ENCODE data around the gene TRIM10.
"Not testable (repeated sequence)": the region's sequence is repeated elsewhere in the genome, so short reads cannot be mapped to it uniquely, and the experiment has no call there.

The TRIM10 gene

DNA sequence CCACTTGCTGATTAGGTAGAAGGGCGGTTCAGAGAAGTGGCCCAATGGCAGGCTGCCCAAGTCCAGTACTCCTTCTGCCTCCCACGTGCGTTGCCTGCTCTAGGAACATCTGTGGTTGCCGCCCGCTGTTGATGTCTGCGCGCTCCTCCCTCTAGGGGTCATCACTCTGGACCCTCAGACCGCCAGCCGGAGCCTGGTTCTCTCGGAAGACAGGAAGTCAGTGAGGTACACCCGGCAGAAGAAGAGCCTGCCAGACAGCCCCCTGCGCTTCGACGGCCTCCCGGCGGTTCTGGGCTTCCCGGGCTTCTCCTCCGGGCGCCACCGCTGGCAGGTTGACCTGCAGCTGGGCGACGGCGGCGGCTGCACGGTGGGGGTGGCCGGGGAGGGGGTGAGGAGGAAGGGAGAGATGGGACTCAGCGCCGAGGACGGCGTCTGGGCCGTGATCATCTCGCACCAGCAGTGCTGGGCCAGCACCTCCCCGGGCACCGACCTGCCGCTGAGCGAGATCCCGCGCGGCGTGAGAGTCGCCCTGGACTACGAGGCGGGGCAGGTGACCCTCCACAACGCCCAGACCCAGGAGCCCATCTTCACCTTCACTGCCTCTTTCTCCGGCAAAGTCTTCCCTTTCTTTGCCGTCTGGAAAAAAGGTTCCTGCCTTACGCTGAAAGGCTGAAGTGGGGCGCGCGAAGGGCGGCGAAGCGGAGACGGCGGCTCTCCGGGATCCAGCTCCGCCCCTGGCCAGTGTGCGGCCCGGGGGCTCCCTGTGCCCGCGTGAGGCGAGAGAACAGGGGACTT lies 10.9 kb upstream of the TRIM10 start:
- Histone ChIP-seq H3K27me3 (ENCODE audit: insufficient read depth, low read length) (peaks cover 73% of the 10 kb centered on the region), H2AFZ (ENCODE audit: low read length, unreplicated experiment) (no peak overlapping the region), H3K27ac (ENCODE audit: low read depth, low read length) (no peak overlapping the region), H3K4me1 (ENCODE audit: control insufficient read depth, insufficient read depth, low read length, unreplicated experiment) (no peaks in the 10 kb centered on the region), H3K79me2 (ENCODE audit: control insufficient read depth, insufficient read depth, low read length, unreplicated experiment) (no peaks in the 10 kb centered on the region), H3K4me3 (ENCODE audit: low read depth, low read length) (peak overlapping the region; percentile 40), H3K36me3 (ENCODE audit: insufficient read depth, low read length) (no peaks in the 10 kb centered on the region)

DNA sequence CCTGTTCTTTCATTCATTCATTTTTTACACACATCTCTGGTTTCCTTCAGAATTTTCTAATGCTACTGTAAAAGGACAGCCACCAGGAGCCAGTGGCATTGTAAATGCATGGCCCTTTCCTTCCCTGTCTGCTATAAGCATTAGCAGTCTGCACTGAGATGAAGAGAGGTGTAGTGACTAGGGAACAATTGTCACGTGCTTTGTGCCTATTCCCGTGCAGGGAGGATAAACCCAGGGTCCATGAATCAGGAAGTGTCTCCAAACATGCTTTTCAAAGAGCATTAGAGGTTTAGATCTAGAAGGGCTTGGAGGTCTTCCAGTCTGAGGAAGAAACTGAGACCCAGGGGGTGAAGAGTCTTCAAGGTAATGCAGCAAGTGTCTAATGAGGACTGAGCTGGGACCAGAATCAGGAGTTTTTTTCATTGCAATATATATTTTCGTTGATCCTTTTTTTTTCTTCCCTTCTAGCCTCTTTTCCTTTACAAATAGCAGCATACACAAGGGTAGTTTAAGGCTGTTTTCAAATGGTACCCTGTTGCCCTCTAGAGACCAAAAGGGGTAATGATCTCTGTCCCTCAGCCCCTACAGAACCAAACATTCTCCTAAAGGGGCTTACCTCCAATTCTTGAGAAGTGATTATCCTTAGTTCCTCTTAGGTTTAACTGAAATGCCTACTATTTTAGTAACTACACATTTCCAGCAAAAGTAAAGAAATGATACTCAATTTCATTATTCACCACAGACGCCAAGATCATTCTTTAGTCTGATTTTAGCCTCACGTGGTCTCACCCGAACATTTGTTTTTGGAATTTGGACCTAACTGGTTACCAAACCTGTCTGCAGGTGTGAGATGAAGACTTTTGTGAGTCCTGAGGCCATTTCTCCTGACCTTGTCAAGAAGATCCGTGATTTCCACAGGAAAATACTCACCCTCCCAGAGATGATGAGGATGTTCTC lies 8.9 kb upstream of the TRIM10 start:
- Histone ChIP-seq H3K79me2 (ENCODE audit: control insufficient read depth, insufficient read depth, low read length, unreplicated experiment) (no peaks in the 10 kb centered on the region), H3K27me3 (ENCODE audit: insufficient read depth, low read length) (peaks cover 54% of the 10 kb centered on the region), H3K4me1 (ENCODE audit: control insufficient read depth, insufficient read depth, low read length, unreplicated experiment) (no peaks in the 10 kb centered on the region), H3K4me3 (ENCODE audit: low read depth, low read length) (no peak overlapping the region), H3K36me3 (ENCODE audit: insufficient read depth, low read length) (no peaks in the 10 kb centered on the region), H2AFZ (ENCODE audit: low read length, unreplicated experiment) (no peak overlapping the region), H3K27ac (ENCODE audit: low read depth, low read length) (no peak overlapping the region)

DNA sequence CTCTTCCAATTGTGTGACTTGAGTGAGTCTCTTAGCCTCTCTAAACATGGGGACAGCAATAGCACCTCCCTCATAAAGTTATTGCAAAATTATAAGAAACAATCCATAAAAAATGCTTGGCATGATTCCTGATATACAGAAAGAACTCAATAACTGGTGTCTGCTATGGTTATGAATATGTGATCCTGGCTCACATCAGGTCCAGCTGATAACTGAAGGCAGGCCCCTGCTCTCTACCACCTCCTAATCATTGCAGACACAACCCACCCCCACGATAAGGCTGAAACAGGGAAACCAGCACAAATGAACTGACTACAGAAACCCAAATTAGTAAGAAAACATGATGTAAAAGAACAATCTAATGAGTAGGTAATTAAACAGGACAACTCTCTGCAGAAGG lies 7.7 kb upstream of the TRIM10 start:
- no peak overlapping the region for H2AFZ ChIP-seq (ENCODE audit: low read length, unreplicated experiment)
- H3K4me3 ChIP-seq (ENCODE audit: low read depth, low read length), result no peak overlapping the region
- H3K36me3 ChIP-seq (ENCODE audit: insufficient read depth, low read length), result no peaks in the 10 kb centered on the region
- H3K27me3 ChIP-seq (ENCODE audit: insufficient read depth, low read length), result peaks cover 44% of the 10 kb centered on the region
- no peaks in the 10 kb centered on the region for H3K79me2 ChIP-seq (ENCODE audit: control insufficient read depth, insufficient read depth, low read length, unreplicated experiment)
- no peak overlapping the region for H3K27ac ChIP-seq (ENCODE audit: low read depth, low read length)
- no peaks in the 10 kb centered on the region for H3K4me1 ChIP-seq (ENCODE audit: control insufficient read depth, insufficient read depth, low read length, unreplicated experiment)

DNA sequence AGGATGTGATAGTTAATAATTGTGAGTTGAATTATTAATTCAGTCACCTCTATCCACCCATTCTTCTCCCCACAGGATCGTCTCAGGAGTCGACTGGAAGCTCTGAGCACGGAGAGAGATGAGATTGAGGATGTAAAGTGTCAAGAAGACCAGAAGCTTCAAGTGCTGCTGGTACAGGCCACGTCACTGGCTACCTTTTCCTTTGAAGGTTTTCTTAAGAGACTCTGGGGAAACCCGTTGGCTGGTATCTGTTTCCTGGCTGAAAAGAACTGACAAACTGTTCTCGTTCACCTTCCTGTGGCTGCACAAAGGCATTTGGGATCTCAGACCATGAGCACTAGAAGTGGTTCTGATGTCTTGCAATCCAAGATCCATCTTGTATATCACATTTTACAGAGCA lies 6.1 kb upstream of the TRIM10 start:
- no peak overlapping the region for H2AFZ ChIP-seq (ENCODE audit: low read length, unreplicated experiment)
- H3K4me1 ChIP-seq (ENCODE audit: control insufficient read depth, insufficient read depth, low read length, unreplicated experiment), result no peaks in the 10 kb centered on the region
- no peak overlapping the region for H3K27ac ChIP-seq (ENCODE audit: low read depth, low read length)
- no peak overlapping the region for H3K4me3 ChIP-seq (ENCODE audit: low read depth, low read length)
- H3K79me2 ChIP-seq (ENCODE audit: control insufficient read depth, insufficient read depth, low read length, unreplicated experiment), result no peaks in the 10 kb centered on the region
- H3K36me3 ChIP-seq (ENCODE audit: insufficient read depth, low read length), result no peaks in the 10 kb centered on the region
- H3K27me3 ChIP-seq (ENCODE audit: insufficient read depth, low read length), result peaks cover 31% of the 10 kb centered on the region

DNA sequence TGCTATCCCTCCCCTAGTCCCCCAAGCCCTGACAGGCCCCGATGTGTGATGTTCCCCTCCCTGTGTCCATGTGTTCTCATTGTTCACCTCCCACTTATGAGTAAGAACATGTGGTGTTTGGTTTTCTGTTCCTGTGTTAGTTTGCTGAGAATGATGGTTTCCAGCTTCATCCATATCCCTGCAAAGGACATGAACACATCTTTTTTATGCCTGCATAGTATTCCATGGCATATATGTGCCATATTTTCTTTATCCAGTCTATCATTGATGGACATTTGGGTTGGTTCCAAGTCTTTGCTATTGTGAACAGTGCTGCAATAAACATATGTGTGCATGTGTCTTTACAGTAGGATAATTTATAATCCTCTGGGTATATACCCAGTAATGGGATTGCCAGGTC lies 4.2 kb upstream of the TRIM10 start:
- not testable (repeated sequence) for H3K27ac ChIP-seq (ENCODE audit: low read depth, low read length); H3K79me2 ChIP-seq (ENCODE audit: control insufficient read depth, insufficient read depth, low read length, unreplicated experiment); H3K4me1 ChIP-seq (ENCODE audit: control insufficient read depth, insufficient read depth, low read length, unreplicated experiment); H3K4me3 ChIP-seq (ENCODE audit: low read depth, low read length); H2AFZ ChIP-seq (ENCODE audit: low read length, unreplicated experiment); H3K36me3 ChIP-seq (ENCODE audit: insufficient read depth, low read length)
- peaks cover 12% of the 10 kb centered on the region for H3K27me3 ChIP-seq (ENCODE audit: insufficient read depth, low read length)

DNA sequence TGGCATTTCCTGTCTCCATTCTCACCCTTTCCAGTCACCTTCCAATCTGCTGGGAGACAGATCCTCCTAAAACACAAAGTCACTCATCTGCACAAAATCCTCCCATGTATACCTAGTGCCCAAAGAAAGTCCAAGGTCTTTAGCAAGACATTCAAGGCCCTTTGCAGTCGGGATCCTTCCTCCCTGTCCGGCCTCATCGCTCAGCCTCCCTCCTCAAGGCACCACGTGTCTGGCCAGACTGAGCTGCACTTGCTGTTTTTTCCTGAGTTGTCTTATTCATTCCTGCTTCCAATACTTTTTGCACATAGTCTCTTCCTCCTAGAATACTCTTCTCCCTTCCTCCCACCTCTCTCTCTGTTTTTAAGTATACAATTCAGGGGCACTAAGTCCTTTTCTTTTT lies 3.7 kb upstream of the TRIM10 start:
- H3K27ac ChIP-seq (ENCODE audit: low read depth, low read length), result no peak overlapping the region
- no peaks in the 10 kb centered on the region for H3K36me3 ChIP-seq (ENCODE audit: insufficient read depth, low read length)
- no peaks in the 10 kb centered on the region for H3K4me1 ChIP-seq (ENCODE audit: control insufficient read depth, insufficient read depth, low read length, unreplicated experiment)
- no peak overlapping the region for H3K4me3 ChIP-seq (ENCODE audit: low read depth, low read length)
- peaks cover 11% of the 10 kb centered on the region for H3K27me3 ChIP-seq (ENCODE audit: insufficient read depth, low read length)
- H2AFZ ChIP-seq (ENCODE audit: low read length, unreplicated experiment), result no peak overlapping the region
- no peaks in the 10 kb centered on the region for H3K79me2 ChIP-seq (ENCODE audit: control insufficient read depth, insufficient read depth, low read length, unreplicated experiment)

DNA sequence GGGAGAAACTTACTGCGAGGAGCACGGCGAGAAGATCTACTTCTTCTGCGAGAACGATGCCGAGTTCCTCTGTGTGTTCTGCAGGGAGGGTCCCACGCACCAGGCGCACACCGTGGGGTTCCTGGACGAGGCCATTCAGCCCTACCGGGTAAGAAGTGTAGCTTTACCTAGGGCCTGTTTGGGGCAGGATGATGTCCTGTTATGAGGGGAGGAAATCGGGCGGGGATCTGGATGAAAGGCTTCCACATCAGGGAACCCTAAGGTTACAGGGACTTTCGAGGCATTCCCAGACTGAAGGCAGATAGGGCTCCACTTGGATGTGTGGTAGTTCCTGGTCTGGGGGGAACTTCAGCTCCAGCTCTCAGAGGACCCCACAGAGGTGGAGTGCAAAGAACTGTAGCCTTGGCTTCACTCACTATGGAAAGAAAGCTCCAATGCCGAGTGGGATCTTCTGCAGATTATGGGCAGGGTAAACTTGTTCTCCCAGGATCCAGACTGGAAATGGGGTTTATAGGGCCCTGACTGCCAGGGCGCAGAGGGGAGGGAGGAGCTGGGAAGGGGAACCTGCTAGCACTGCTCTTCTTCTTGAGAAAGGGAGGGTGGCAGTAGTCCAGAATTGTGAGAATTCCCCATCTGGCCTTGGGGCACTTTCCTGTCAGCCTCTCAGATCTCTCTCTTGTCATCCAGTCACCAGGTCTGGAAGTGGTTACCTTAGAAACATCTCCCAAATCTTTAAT lies 3.1 kb upstream of the TRIM10 start:
- H3K27me3 ChIP-seq (ENCODE audit: insufficient read depth, low read length), result peaks cover 11% of the 10 kb centered on the region
- H2AFZ ChIP-seq (ENCODE audit: low read length, unreplicated experiment), result no peak overlapping the region
- no peak overlapping the region for H3K4me3 ChIP-seq (ENCODE audit: low read depth, low read length)
- no peaks in the 10 kb centered on the region for H3K79me2 ChIP-seq (ENCODE audit: control insufficient read depth, insufficient read depth, low read length, unreplicated experiment)
- H3K27ac ChIP-seq (ENCODE audit: low read depth, low read length), result no peak overlapping the region
- no peaks in the 10 kb centered on the region for H3K36me3 ChIP-seq (ENCODE audit: insufficient read depth, low read length)
- no peaks in the 10 kb centered on the region for H3K4me1 ChIP-seq (ENCODE audit: control insufficient read depth, insufficient read depth, low read length, unreplicated experiment)

DNA sequence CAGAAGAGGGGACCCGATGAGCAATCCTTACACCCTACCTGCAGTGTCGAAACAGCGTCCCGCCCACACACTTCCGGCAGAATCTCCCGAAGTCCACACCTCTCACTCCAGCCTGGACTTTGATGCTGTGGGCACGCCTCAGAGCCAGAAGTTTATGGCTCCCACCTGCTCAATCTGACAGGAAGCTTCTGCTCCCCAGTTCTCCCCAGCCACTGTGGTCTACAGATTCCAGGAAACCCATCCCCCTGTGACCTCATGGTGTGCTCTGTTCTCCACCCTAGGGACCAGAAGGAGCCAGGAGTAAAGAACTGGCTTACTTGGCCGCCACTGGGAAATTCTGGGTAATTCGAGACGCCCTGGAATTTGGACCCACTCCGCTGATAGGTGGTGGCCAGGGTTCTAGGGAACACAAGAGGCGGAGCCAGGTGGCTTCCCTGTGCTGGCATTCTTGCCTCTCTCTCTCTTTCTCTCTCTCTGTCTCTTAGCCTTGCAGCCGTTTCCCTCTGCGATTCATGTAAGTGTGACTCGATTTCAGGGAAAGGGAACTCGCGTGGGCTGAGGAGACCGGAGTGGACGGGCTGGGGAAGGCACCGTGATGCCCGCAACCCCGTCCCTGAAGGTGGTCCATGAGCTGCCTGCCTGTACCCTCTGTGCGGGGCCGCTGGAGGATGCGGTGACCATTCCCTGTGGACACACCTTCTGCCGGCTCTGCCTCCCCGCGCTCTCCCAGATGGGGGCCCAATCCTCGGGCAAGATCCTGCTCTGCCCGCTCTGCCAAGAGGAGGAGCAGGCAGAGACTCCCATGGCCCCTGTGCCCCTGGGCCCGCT lies 2.3 kb upstream of the TRIM10 start, which contains the start of gene TRIM15:
Gene TRIM15, plus strand, starts transcription at position 457 of the 828 bp plus-strand sequence. Its CDS starts 139 bp downstream, at position 596.
- H3K4me1 ChIP-seq (ENCODE audit: control insufficient read depth, insufficient read depth, low read length, unreplicated experiment), result no peaks in the 10 kb centered on the region
- no peaks in the 10 kb centered on the region for H3K36me3 ChIP-seq (ENCODE audit: insufficient read depth, low read length)
- H3K27ac ChIP-seq (ENCODE audit: low read depth, low read length), result no peak within 1 kb of the TSS
- H2AFZ ChIP-seq (ENCODE audit: low read length, unreplicated experiment), result no peak within 1 kb of the TSS
- no peak within 1 kb of the TSS for H3K4me3 ChIP-seq (ENCODE audit: low read depth, low read length)
- peaks cover 6% of the 10 kb centered on the region for H3K27me3 ChIP-seq (ENCODE audit: insufficient read depth, low read length)
- H3K79me2 ChIP-seq (ENCODE audit: control insufficient read depth, insufficient read depth, low read length, unreplicated experiment), result no peaks in the 10 kb centered on the region

DNA sequence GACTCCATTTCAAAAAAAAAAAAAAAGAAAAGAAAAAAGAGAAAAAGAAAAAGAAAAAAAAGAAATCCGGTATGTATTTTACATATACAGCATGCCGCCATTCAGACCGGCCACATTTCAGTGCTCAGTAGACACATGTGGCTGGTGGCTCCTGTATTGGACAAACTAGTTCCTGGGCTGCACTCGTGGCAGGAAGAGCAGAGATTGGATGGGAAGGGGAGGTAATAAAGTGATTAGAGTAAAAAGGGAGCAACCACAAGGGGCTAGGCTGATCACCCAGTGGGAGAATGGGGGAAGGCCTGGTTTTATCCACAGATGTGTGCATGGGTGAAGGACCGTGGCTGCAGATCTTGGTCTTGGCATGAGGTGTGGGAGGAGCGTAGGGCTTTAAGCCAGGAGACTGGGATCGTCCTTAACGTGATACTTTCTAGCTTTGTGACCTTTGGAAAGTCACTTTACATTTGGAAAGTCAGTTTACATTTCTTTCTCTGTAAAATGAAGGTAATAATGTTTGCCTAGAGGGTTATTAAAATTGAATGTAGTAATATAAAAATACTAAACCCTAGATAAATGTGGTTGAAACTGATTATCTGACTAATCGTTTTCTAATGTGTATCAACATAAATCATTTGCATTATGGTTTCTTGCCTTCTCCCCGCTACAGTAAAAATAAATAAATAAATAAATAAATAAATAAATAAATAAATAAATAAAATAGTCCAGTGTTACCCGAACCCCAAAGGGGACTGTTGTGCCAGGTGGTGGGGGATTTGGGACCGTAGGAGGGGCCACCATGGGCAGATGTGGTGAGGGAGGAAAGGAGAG lies 1.5 kb upstream of the TRIM10 start:
- no peaks in the 10 kb centered on the region; the same call in 1 of the 2 replicates for H3K27me3 ChIP-seq (ENCODE audit: insufficient read depth, low read length)
- H2AFZ ChIP-seq (ENCODE audit: low read length, unreplicated experiment), result no peak overlapping the region
- no peak overlapping the region for H3K4me3 ChIP-seq (ENCODE audit: low read depth, low read length)
- no peak overlapping the region for H3K27ac ChIP-seq (ENCODE audit: low read depth, low read length)
- no peaks in the 10 kb centered on the region for H3K36me3 ChIP-seq (ENCODE audit: insufficient read depth, low read length)
- no peaks in the 10 kb centered on the region for H3K79me2 ChIP-seq (ENCODE audit: control insufficient read depth, insufficient read depth, low read length, unreplicated experiment)
- H3K4me1 ChIP-seq (ENCODE audit: control insufficient read depth, insufficient read depth, low read length, unreplicated experiment), result peaks cover 5% of the 10 kb centered on the region
